SK-N-SH (cell line): ENCODE data around the gene CIITA. TPM values are rescaled to one million over a fixed set of nuclear protein-coding genes. Genes with fewer than 3 reads are reported as not detected.

Source experiments
- CTCF ChIA-PET: fragments of 300-600, 350-600 bp; formaldehyde crosslinking; extraction: SDS; loops from one replicate; lab custom pipeline; 2021; lab: Yijun Ruan, JAX
- POLR2A ChIA-PET: fragments of 350-600 bp; sonication (Branson Sonifier 250); formaldehyde crosslinking; extraction: SDS; loops from one replicate; lab custom pipeline; 2020; ENCODE audit warnings: antibody characterized with exemption, inconsistent platforms; lab: Yijun Ruan, JAX
- DNase-seq: peaks from one replicate; pipeline ENCODE4 v3.0.0; 2012
- H2AFZ ChIP-seq: fragments of 200-600 bp; sonication (generic); 2 replicates; pipeline ENCODE4 v1.8.1; 2016; ENCODE audit warnings: antibody characterized with exemption, mild to moderate bottlenecking, low read depth
- H3F3A ChIP-seq: fragments of 200-600 bp; sonication (generic); replicated peaks from 2 replicates; pipeline ENCODE3; 2016; ENCODE audit warnings: antibody characterized with exemption, mild to moderate bottlenecking; ENCODE audit not compliant: insufficient read depth
- H3K27ac ChIP-seq, 2 experiments: fragments of 200-500 bp in 1 of 2; fragments of 200-600 bp in 1 of 2; sonication (Bioruptor generic) in 1 of 2; sonication (generic), shearing (Covaris generic) in 1 of 2; 2 replicates each; pipeline versions ENCODE4 v1.5.1 to v1.6.1; 2014 to 2016; ENCODE audit warnings: low read depth in 2 of 2, inconsistent platforms in 1 of 2, low read length in 1 of 2, mild to moderate bottlenecking in 1 of 2, mixed read lengths in 1 of 2
- H3K27me3 ChIP-seq: fragments of 200-600 bp; sonication (generic), shearing (Covaris generic); 2 replicates; pipeline ENCODE4 v1.6.1; 2016; ENCODE audit warnings: mixed run types; ENCODE audit not compliant: insufficient read depth
- H3K36me3 ChIP-seq, 2 experiments: fragments of 200-500 bp in 1 of 2; fragments of 200-600 bp in 1 of 2; sonication (Bioruptor generic) in 1 of 2; sonication (generic) in 1 of 2; replicated peaks in 1 of 2; 2 replicates each; pipeline versions ENCODE3 to v1.5.1; 2014 to 2016; ENCODE audit warnings: low read length in 1 of 2, mild to moderate bottlenecking in 1 of 2; ENCODE audit not compliant: insufficient read depth in 2 of 2, control insufficient read depth in 1 of 2
- H3K4me1 ChIP-seq, 2 experiments: fragments of 200-500 bp in 1 of 2; fragments of 200-600 bp in 1 of 2; sonication (Bioruptor generic) in 1 of 2; sonication (generic), shearing (Covaris generic) in 1 of 2; 2 replicates each; pipeline versions ENCODE4 v1.5.1 to v1.6.1; 2014 to 2016; ENCODE audit warnings: low read depth in 1 of 2, low read length in 1 of 2, mixed run types in 1 of 2; ENCODE audit not compliant: insufficient read depth in 2 of 2, control insufficient read depth in 1 of 2
- H3K4me2 ChIP-seq: fragments of 200-600 bp; sonication (generic), shearing (Covaris generic); 2 replicates; pipeline ENCODE4 v1.6.1; 2017; ENCODE audit warnings: mixed run types
- H3K4me3 ChIP-seq, 2 experiments: fragments of 200-500 bp in 1 of 2; fragments of 200-600 bp in 1 of 2; sonication (Bioruptor generic) in 1 of 2; sonication (generic), shearing (Covaris generic) in 1 of 2; 2 replicates each; pipeline versions ENCODE4 v1.5.1 to v1.8.1; 2014 to 2016; ENCODE audit warnings: low read depth in 2 of 2, inconsistent platforms in 1 of 2, low read length in 1 of 2, mild to moderate bottlenecking in 1 of 2, mixed read lengths in 1 of 2, moderate library complexity in 1 of 2
- H3K79me2 ChIP-seq: fragments of 200-600 bp; sonication (generic); 2 replicates; pipeline ENCODE4 v1.8.1; 2017; ENCODE audit warnings: mild to moderate bottlenecking; ENCODE audit not compliant: insufficient read depth
- H3K9ac ChIP-seq: fragments of 200-600 bp; sonication (generic); 2 replicates; pipeline ENCODE4 v1.6.1; 2017; ENCODE audit warnings: mixed run types
- H3K9me2 ChIP-seq: fragments of 200-600 bp; sonication (generic); 2 replicates; pipeline ENCODE4 v1.6.1; 2017; ENCODE audit warnings: mixed run types
- H3K9me3 ChIP-seq: fragments of 200-600 bp; sonication (generic); 2 replicates; pipeline ENCODE4 v1.6.1; 2017; ENCODE audit warnings: mixed run types, mild to moderate bottlenecking, moderate library complexity
- H4K20me1 ChIP-seq: fragments of 200-600 bp; sonication (generic); 2 replicates; pipeline ENCODE4 v1.6.1; 2017; ENCODE audit warnings: mild to moderate bottlenecking, mixed run types; ENCODE audit not compliant: insufficient read depth
- CHD2 ChIP-seq: fragments of 150-350 bp; IDR thresholded peaks from 2 replicates; pipeline ENCODE4 v1.6.1; 2018; ENCODE audit warnings: low read length; ENCODE audit not compliant: partially characterized antibody
- ELF1 ChIP-seq: IDR thresholded peaks from 2 replicates; pipeline ENCODE4 v1.4.0; 2012
- FOXM1 ChIP-seq: IDR thresholded peaks from 2 replicates; pipeline ENCODE4 v1.4.0; 2012; ENCODE audit warnings: low read depth, mild to moderate bottlenecking
- IRF3 ChIP-seq: fragments of 150-350 bp; IDR thresholded peaks from 2 replicates; pipeline ENCODE4 v1.6.1; 2016; ENCODE audit warnings: mild to moderate bottlenecking, low read depth, low read length
- NRF1 ChIP-seq: IDR thresholded peaks from 2 replicates; pipeline ENCODE4 v1.6.1; 2012; ENCODE audit warnings: low read depth, mild to moderate bottlenecking, low read length
- POLR2AphosphoS5 ChIP-seq: IDR thresholded peaks from 2 replicates; pipeline ENCODE4 v1.6.1; 2012; ENCODE audit warnings: low read depth, low read length
- RCOR1 ChIP-seq: fragments of 150-350 bp; IDR thresholded peaks from 2 replicates; pipeline ENCODE4 v1.6.1; 2017; ENCODE audit warnings: antibody characterized with exemption, low read length
- TCF12 ChIP-seq: IDR thresholded peaks from 2 replicates; pipeline ENCODE4 v1.4.0; 2012
- TEAD4 ChIP-seq: IDR thresholded peaks from 2 replicates; pipeline ENCODE4 v1.4.0; 2012; ENCODE audit warnings: mild to moderate bottlenecking, borderline replicate concordance; ENCODE audit not compliant: insufficient read depth
- USF1 ChIP-seq: IDR thresholded peaks from 2 replicates; pipeline ENCODE4 v1.4.0; 2012; ENCODE audit warnings: low read depth, borderline replicate concordance
- WGBS: methylation state at CpG from one replicate; pipeline ENCODE4 v1.1.6; 2017; ENCODE audit warnings: low lambda C conversion rate; 5-methylcytosine and 5-hydroxymethylcytosine counted together
- polyA plus RNA-seq, 3 experiments: library from polyadenylated mRNA; depleted of rRNA; stranded (reverse); fragments of >200 nt; gene quantifications; 2 replicates each; pipeline ENCODE4 v1.2.3, GENCODE V29; 2012

Gene CIITA
- polyA plus RNA-seq, 1 of the 3 experiments (the other 2 are of a cell fraction) = 0.23 TPM

- TF ChIP-seq TEAD4 (no peak), ELF1 (no peak), RCOR1 (no peak), NRF1 (no peak), FOXM1 (no peak), CHD2 (no peak), POLR2AphosphoS5 (no peak), USF1 (no peak), TCF12 (no peak)
- H3K27ac ChIP-seq = no peak overlapping the region
- no peaks in the 10 kb centered on the region for H3K79me2 ChIP-seq
- ChIA-PET CTCF (no interaction called here), POLR2A (no interaction called here)
- H3K4me3 ChIP-seq = no peak overlapping the region
- no peak for DNase-seq
- H3K9me3 ChIP-seq = no peaks in the 10 kb centered on the region
- no peak overlapping the region for H3K9ac ChIP-seq
- H4K20me1 ChIP-seq = no peaks in the 10 kb centered on the region
- no peaks in the 10 kb centered on the region for H3K4me1 ChIP-seq
- whole genome bisulfite sequencing = 50% methylated on average over 6 of the region's 6 CpGs
- no peaks in the 10 kb centered on the region for H3K9me2 ChIP-seq
- no peak overlapping the region for H3K4me2 ChIP-seq
- no peaks in the 10 kb centered on the region for H3F3A ChIP-seq
- H3K27me3 ChIP-seq = no peaks in the 10 kb centered on the region; the same call in 1 of the 2 replicates
- H2AFZ ChIP-seq = no peak overlapping the region
- no peaks in the 10 kb centered on the region for H3K36me3 ChIP-seq
Measured at GRCh38 chr16:10839279-10839666, 37.7 kb upstream of the CIITA start.

GRCh38 chr16:10840703-10841102 lies 36.3 kb upstream of the CIITA start:
- Histone ChIP-seq H3K4me3 (no peak overlapping the region), H3K79me2 (no peaks in the 10 kb centered on the region), H2AFZ (no peak overlapping the region), H3K4me2 (no peak overlapping the region), H3F3A (no peaks in the 10 kb centered on the region), H4K20me1 (no peaks in the 10 kb centered on the region), H3K4me1 (no peaks in the 10 kb centered on the region)
- CTCF ChIA-PET = no interaction called here
- 77% methylated on average over 16 of the region's 16 CpGs for WGBS
- DNase-seq = no peak
- TF ChIP-seq RCOR1 = no peak
- TF ChIP-seq IRF3 = no peak
- TF ChIP-seq, all 33 proteins: peak for 0
- no peaks in the 10 kb centered on the region; the same call in 1 of the 2 replicates for H3K27me3 ChIP-seq
- H3K9me2 ChIP-seq = no peaks in the 10 kb centered on the region
- H3K36me3 ChIP-seq = no peaks in the 10 kb centered on the region
- no peak overlapping the region for H3K9ac ChIP-seq
- POLR2A ChIA-PET = no interaction called here
- H3K9me3 ChIP-seq = no peaks in the 10 kb centered on the region
- H3K27ac ChIP-seq = no peak overlapping the region
